Prostate gland (tissue), 2 donors: ENCODE measurements around the gene PRPF6. TPM values are rescaled to one million over a fixed set of nuclear protein-coding genes. Genes with fewer than 3 reads are reported as not detected.
"Not testable (repeated sequence)": the region's sequence is repeated elsewhere in the genome, so short reads cannot be mapped to it uniquely, and the experiment has no call there.

ENCODE experiments used
- DNase-seq: peaks from one replicate; pipeline ENCODE4 v3.0.0-alpha.2; 2019; ENCODE audit warnings: low spot score
- H3K27ac ChIP-seq, 2 donors: fragments of 200-600 bp; sonication (generic); 2 replicates each; pipeline ENCODE4 v1.5.1; 2017 to 2019
- H3K27me3 ChIP-seq: fragments of 200-600 bp; sonication (generic); replicated peaks from 2 replicates; pipeline ENCODE4 v1.5.1; 2019; ENCODE audit not compliant: insufficient read depth
- H3K36me3 ChIP-seq, 2 donors: fragments of 200-600 bp; sonication (generic); 1 replicate in 1 of 2; 2 replicates in 1 of 2; pipeline versions ENCODE4 v1.5.1 to v1.8.1; 2017 to 2019
- H3K4me1 ChIP-seq: fragments of 200-600 bp; sonication (generic); replicated peaks from 2 replicates; pipeline ENCODE4 v1.5.1; 2019
- H3K4me3 ChIP-seq, 2 donors: fragments of 200-600 bp; sonication (generic); 2 replicates each; pipeline ENCODE4 v1.5.1; 2017 to 2019
- H3K9me3 ChIP-seq: fragments of 200-600 bp; sonication (generic); 2 replicates; pipeline ENCODE4 v1.5.1; 2017
- POLR2A ChIP-seq: fragments of 450-650 bp; IDR thresholded peaks from one replicate; pipeline ENCODE4 v1.6.1; 2016; ENCODE audit warnings: antibody characterized with exemption, mild to moderate bottlenecking
- POLR2AphosphoS5 ChIP-seq: sonication (generic); formaldehyde crosslinking; IDR thresholded peaks from one replicate; pipeline ENCODE4 v1.6.1; 2017; ENCODE audit warnings: antibody characterized with exemption
- WGBS: methylation state at CpG from one replicate; pipeline ENCODE4 v1.1.5; 2018; 5-methylcytosine and 5-hydroxymethylcytosine counted together
- intact Hi-C: fragments of 100-400 bp; cut with DNase I; formaldehyde crosslinking; loops from one replicate; pipeline ENCODE4 v1.14.2; 2022
- total RNA-seq, 2 donors: library from RNA; depleted of rRNA; stranded (reverse); fragments of >200 nt; gene quantifications; one replicate each; pipeline ENCODE4 v1.1.0, GENCODE V29; 2016
- TF ChIP-seq, protein P1 (sequence below), 4 experiments: fragments of 200-600 bp in 2 of 4; fragments of 450-650 bp in 2 of 4; sonication (generic) in 2 of 4; IDR thresholded peaks; 1 replicate in 3 of 4; 2 replicates in 1 of 4; pipeline ENCODE4 v1.5.1; 2016 to 2019; ENCODE audit warnings: antibody characterized with exemption in 4 of 4, mild to moderate bottlenecking in 2 of 4, moderate library complexity in 2 of 4

Gene PRPF6
- total RNA-seq, 2 donors from 2014 or later = 60.9 to 99.6 TPM

DNA sequence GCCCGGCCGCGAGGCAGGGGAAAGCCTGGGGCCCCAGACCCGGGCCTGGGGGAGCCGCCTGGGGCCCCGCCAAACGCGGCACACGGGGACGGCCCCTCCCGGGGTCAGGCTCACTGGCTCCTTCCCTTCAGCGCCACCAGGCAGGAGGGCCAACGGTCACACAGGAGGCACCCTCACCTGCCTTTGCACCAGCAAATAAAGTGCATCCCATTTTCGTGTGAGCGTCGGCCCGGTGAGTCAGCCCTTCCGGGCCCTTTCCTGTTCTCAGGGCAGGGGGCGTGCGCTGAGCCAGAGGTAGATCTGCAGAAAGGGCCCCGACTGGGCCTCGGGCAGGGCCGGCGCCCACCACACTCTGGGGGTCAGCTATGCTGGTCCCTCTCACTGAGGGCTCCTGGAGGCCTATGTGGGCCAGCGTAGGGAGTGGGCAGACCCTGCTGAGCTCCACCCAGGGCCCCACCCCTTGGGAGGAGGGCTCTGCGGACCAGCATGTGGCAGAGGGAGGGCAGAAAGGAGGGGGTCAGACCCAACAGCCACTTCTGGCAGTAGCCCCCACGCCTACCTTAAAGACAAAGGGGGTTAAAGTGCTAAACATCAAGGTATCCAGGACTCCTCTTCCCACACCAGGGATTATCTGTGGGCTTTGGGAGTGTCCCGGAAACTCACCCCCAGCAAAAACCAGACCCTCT, 23.8 kb upstream of the PRPF6 start:
- TF ChIP-seq POLR2A (peak; percentile 51), POLR2AphosphoS5 (peak; percentile 66)
- TF ChIP-seq, protein P1, sequence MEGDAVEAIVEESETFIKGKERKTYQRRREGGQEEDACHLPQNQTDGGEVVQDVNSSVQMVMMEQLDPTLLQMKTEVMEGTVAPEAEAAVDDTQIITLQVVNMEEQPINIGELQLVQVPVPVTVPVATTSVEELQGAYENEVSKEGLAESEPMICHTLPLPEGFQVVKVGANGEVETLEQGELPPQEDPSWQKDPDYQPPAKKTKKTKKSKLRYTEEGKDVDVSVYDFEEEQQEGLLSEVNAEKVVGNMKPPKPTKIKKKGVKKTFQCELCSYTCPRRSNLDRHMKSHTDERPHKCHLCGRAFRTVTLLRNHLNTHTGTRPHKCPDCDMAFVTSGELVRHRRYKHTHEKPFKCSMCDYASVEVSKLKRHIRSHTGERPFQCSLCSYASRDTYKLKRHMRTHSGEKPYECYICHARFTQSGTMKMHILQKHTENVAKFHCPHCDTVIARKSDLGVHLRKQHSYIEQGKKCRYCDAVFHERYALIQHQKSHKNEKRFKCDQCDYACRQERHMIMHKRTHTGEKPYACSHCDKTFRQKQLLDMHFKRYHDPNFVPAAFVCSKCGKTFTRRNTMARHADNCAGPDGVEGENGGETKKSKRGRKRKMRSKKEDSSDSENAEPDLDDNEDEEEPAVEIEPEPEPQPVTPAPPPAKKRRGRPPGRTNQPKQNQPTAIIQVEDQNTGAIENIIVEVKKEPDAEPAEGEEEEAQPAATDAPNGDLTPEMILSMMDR (IDR thresholded peaks at IDR 0.05) = peak in 1 of 4 experiments; percentile 34
- Histone ChIP-seq H3K9me3 (no peaks in the 10 kb centered on the region), H3K4me3 (peak overlapping the region; percentile 32 to 93), H3K36me3 (peaks cover 0 to 11% of the 10 kb centered on the region in 2 donors), H3K27me3 (no peaks in the 10 kb centered on the region), H3K27ac (peak overlapping the region; percentile 28 to 64), H3K4me1 (peaks cover 27% of the 10 kb centered on the region)
- intact Hi-C loops = no loop called here
- peak; percentile 57 for DNase-seq
- WGBS = 3% methylated on average over 25 of the region's 28 CpGs

DNA sequence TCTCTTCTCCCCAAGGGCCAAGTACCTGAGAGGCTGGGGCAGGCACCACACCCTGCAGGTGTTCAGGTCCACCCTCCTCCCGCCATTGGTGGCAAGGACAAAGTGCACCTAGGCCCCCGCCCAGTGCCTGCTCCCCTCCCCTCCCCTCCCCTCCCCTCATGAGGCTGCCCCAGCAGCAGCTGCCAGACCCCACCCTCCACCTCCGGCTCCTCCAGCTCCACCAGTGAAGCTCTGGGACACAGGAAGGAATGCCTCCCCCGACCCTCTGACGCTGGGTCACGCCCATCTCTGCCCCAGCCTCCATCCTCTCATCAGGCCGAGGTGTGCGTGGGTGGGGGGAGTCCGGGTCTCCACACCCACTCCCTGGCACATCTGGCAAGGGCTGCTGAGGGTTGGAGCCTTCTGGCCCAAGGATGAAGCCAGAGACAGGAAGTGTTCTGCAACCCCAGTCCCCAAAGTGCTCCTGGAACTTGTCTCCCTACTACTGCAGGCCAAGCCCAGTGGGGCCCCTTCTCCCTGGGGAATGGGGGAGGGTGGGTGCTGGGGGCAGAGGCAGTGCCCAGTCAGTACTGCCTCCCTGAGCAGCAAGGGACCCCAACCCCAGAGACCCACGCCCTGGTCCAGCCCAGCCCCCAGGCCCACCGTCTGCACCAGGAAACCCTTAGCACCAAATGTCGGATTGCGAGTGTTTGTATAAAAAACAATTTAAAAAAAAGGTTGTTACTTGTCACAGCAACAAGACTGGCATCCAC, 23.1 kb upstream of the PRPF6 start:
- Histone ChIP-seq H3K4me3 (no peak overlapping the region), H3K9me3 (no peaks in the 10 kb centered on the region), H3K27ac (peak overlapping the region; percentile 28 to 64), H3K4me1 (peaks cover 22% of the 10 kb centered on the region), H3K27me3 (no peaks in the 10 kb centered on the region), H3K36me3 (peaks cover 0 to 11% of the 10 kb centered on the region in 2 donors)
- no peak for TF ChIP-seq POLR2AphosphoS5
- TF ChIP-seq, protein P1 (IDR thresholded peaks at IDR 0.05) = no peak
- TF ChIP-seq POLR2A = no peak
- WGBS = 47% methylated on average over 13 of the region's 13 CpGs
- DNase-seq = no peak
- intact Hi-C loops = no loop called here

DNA sequence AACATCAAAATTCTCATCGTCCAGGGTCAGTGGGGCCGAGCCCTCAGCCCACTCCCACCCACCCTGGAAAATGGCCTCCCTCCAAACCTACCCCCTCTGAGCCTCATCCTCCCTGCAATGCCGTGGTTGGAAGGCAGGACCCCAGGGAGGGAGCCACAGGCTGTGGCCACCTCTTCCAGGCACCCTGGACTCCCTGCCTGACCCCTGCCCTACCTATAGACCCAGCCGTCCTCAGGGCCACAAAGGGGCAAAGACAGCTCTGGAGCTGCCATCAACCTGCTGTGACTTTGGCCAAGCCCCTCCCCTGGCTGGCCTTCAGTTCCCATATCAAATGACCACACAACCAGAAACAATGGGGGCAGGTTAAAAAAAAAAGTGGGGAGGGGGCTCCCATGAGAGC, 22.5 kb upstream of the PRPF6 start:
- Histone ChIP-seq H3K27me3 (no peaks in the 10 kb centered on the region), H3K4me3 (no peak overlapping the region), H3K4me1 (peaks cover 22% of the 10 kb centered on the region), H3K27ac (no peak overlapping the region), H3K9me3 (no peaks in the 10 kb centered on the region), H3K36me3 (peaks cover 0 to 17% of the 10 kb centered on the region in 2 donors)
- TF ChIP-seq POLR2A (no peak), POLR2AphosphoS5 (no peak)
- TF ChIP-seq, protein P1 (IDR thresholded peaks at IDR 0.05) = no peak
- WGBS = 62% methylated on average over 4 of the region's 4 CpGs
- intact Hi-C loops = no loop called here
- no peak for DNase-seq

DNA sequence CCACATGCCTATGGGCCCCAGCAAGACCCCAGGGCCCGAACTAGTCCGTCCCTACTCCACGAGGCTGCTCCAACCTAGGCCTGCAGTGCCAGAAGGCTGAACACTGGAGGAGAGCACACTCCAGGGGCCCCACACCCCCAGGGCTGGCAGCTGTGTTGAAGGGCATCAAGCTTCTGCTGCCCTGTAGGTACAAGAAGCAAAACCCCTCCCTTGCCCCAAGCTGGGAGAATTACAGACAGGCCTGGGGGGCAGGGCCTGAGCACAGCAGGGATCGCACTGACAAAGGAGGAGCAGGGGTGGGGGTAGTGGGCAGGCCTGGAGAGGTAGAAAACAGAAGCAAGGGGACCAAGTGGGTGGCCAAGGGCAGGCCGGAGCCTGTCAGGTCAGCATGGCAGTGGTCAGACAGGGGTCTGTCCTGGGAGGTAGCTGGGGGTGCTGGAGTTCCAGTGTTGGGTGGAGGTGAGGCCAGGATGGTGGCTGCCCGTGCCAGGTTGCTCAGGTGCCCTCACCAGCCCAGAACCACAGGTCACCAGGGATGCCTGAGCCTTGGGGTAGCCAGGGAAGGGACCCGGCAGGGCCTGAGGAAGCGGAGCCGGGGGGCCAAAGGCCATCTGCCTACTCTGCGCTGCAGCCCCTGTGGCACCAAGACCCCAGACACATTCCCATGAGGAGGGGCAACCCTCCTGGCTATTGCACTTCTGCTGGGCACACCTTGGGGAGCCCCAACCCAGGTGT, 21.8 kb upstream of the PRPF6 start:
- 79% methylated on average over 10 of the region's 10 CpGs for WGBS
- H3K27me3 ChIP-seq = no peaks in the 10 kb centered on the region
- intact Hi-C loops = no loop called here
- no peak overlapping the region for H3K27ac ChIP-seq
- no peak for DNase-seq
- no peak overlapping the region for H3K4me3 ChIP-seq
- H3K9me3 ChIP-seq = no peaks in the 10 kb centered on the region
- H3K36me3 ChIP-seq = peaks cover 0 to 17% of the 10 kb centered on the region in 2 donors
- H3K4me1 ChIP-seq = peaks cover 18% of the 10 kb centered on the region
- no peak for TF ChIP-seq POLR2A
- TF ChIP-seq POLR2AphosphoS5 = no peak

DNA sequence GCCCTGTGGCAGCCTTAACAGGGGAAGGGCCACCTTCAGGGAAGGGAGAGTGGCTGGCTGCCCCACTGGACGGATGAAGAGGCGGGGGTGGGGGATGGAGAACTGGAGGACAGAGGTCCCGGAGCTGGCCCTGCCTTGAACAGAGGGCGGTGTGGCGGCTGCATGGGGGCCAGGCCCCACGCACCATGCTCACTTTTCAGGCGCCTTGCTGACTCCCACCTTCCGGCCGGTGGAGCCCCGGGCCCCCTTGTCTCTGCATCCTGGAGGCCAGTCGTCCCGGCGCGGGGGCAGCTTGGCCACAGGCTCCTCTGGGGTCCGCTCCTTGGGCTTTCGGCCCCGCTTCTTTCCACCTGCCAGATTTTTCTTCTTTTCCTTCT, 21.2 kb upstream of the PRPF6 start:
- Histone ChIP-seq H3K36me3 (peaks cover 0 to 17% of the 10 kb centered on the region in 2 donors), H3K27ac (no peak overlapping the region), H3K4me1 (peaks cover 13% of the 10 kb centered on the region), H3K9me3 (no peaks in the 10 kb centered on the region), H3K27me3 (no peaks in the 10 kb centered on the region), H3K4me3 (no peak overlapping the region)
- no peak for DNase-seq
- intact Hi-C loops = loop anchor here (10.0 kb wide), 2 partner anchors 215 to 335 kb away; partner anchors contain the start of gene GMEB2
- TF ChIP-seq, protein P1 (IDR thresholded peaks at IDR 0.05) = no peak
- no peak for TF ChIP-seq POLR2A
- no peak for TF ChIP-seq POLR2AphosphoS5
- 91% methylated on average over 17 of the region's 17 CpGs for WGBS

DNA sequence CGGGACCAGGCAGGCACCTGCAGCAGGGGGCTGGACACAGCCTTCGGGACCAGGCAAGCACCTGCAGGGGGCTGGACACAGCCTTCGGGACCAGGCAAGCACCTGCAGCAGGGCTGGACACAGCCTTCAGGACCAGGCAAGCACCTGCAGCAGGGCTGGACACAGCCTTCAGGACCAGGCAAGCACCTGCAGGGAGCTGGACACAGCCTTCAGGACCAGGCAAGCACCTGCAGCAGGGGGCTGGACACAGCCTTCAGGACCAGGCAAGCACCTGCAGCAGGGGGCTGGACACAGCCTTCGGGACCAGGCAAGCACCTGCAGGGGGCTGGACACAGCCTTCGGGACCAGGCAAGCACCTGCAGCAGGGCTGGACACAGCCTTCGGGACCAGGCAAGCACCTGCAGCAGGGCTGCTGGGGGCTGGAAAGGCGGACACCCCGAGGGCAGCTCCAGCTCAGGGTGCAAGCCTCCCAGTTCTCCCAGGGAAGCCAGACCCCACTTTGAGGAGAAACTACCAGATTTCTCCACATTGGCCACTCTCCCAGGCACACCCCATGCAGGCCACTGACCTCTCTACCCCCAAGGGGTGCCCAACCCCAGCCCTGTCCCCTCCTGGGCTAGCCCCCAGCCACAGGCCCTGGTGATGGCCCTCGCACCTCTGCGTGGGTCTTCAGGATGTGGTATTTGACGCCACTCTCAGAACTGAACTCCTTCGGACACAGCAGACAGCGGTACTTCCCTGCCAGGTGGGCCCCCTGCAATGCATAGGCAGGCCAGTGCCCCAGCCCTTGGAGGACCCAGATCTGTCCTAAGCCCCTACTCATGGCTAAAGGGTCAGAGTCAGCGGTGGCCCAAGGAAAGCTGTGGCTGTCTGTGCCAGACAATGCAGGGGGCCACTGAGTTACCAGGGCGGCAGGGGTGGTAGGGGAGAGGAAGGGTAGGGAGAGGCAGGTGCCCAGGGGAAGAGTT, 20.0 kb upstream of the PRPF6 start:
- not testable (repeated sequence) for H3K27me3 ChIP-seq, H3K27ac ChIP-seq, H3K4me3 ChIP-seq, H3K4me1 ChIP-seq, DNase-seq, H3K9me3 ChIP-seq
- WGBS = 89% methylated on average over 14 of the region's 15 CpGs
- H3K36me3 ChIP-seq = peaks cover 0 to 17% of the 10 kb centered on the region in 2 donors
- intact Hi-C loops = loop anchor here (10.0 kb wide), 2 partner anchors 216 to 336 kb away; partner anchors contain the start of gene GMEB2
